HCT116 (cell line): ENCODE data around the gene ZNF544. TPM values are rescaled to one million over a fixed set of nuclear protein-coding genes. Genes with fewer than 3 reads are reported as not detected.

ENCODE experiments used
- ATAC-seq: fragments of 200-7000 bp; cut with Tn5 transposase; 2 replicates; pipeline ENCODE4 v1.9.1; 2020; ENCODE audit warnings: mild to moderate bottlenecking, moderate library complexity
- BruUV-seq: library from RNA; stranded (reverse); fragments of 400-500 nt; replicated peaks from 2 replicates; lab custom pipeline; 2021; lab: Mats Ljungman, UMichigan
- CTCF ChIA-PET: fragments of 300-600 bp; sonication (Branson Sonifier 250); formaldehyde crosslinking; loops from one replicate; lab custom pipeline; 2021; ENCODE audit warnings: antibody characterized with exemption; lab: Charles Lee
- POLR2A ChIA-PET: fragments of 300-600, 350-600 bp; sonication (Branson Sonifier 250); formaldehyde crosslinking; loops from one replicate; lab custom pipeline; 2021; ENCODE audit warnings: antibody characterized with exemption; lab: Charles Lee
- RAD21 ChIA-PET, 2 experiments: fragments of 300-600 bp; sonication (Branson Sonifier 250); formaldehyde crosslinking; loops; one replicate each; lab custom pipeline; 2023; ENCODE audit warnings: low total read pairs in 2 of 2; ENCODE audit not compliant: uncharacterized antibody in 2 of 2, unreplicated experiment in 2 of 2, low non-redundant PET in 1 of 2; lab: Charles Lee
- DNase-seq: peaks from one replicate; pipeline ENCODE4 v3.0.0-alpha.2; 2010; ENCODE audit warnings: low read depth, low spot score
- H2AFZ ChIP-seq: fragments of 200-600 bp; shearing (Covaris generic), sonication (generic); 2 replicates; pipeline ENCODE4 v1.6.1; 2017; ENCODE audit warnings: low read depth, mixed run types, mixed read lengths, antibody characterized with exemption, low read length; ENCODE audit not compliant: poor library complexity, severe bottlenecking
- H3K27ac ChIP-seq: 2 replicates; pipeline ENCODE4 v1.5.1; 2012; ENCODE audit warnings: low read depth, low read length
- H3K27me3 ChIP-seq: fragments of 200-600 bp; sonication (generic); 2 replicates; pipeline ENCODE4 v1.6.1; 2016; ENCODE audit warnings: mixed run types, low read length, mixed read lengths; ENCODE audit not compliant: insufficient read depth
- H3K36me3 ChIP-seq, 2 experiments: fragments of 200-500 bp in 1 of 2; fragments of 200-600 bp in 1 of 2; sonication (Bioruptor generic) in 1 of 2; sonication (generic) in 1 of 2; 2 replicates each; pipeline versions ENCODE4 v1.5.1 to v1.6.1; 2014 to 2016; ENCODE audit warnings: low read length in 2 of 2, inconsistent platforms in 1 of 2, mixed read lengths in 1 of 2, mixed run types in 1 of 2; ENCODE audit not compliant: insufficient read depth in 2 of 2, control insufficient read depth in 1 of 2
- H3K4me1 ChIP-seq, 2 experiments: fragments of 200-600 bp in 1 of 2; sonication (generic) in 1 of 2; 2 replicates each; pipeline versions ENCODE4 v1.5.1 to v1.6.1; 2012 to 2017; ENCODE audit warnings: low read length in 2 of 2, inconsistent platforms in 1 of 2, mild to moderate bottlenecking in 1 of 2, mixed read lengths in 1 of 2, mixed run types in 1 of 2, moderate library complexity in 1 of 2; ENCODE audit not compliant: insufficient read depth in 2 of 2, control insufficient read depth in 1 of 2
- H3K4me2 ChIP-seq: fragments of 200-600 bp; sonication (generic); 2 replicates; pipeline ENCODE4 v1.6.1; 2017; ENCODE audit warnings: mixed run types, low read length, mixed read lengths
- H3K4me3 ChIP-seq, 2 experiments: fragments of 200-600 bp in 1 of 2; sonication (generic) in 1 of 2; replicated peaks in 1 of 2; 2 replicates each; pipeline ENCODE4 v1.5.1; 2011 to 2016; ENCODE audit warnings: low read length in 2 of 2, control low read depth in 1 of 2, low read depth in 1 of 2, mild to moderate bottlenecking in 1 of 2, mixed read lengths in 1 of 2, mixed run types in 1 of 2
- H3K79me2 ChIP-seq: fragments of 200-600 bp; sonication (generic); 2 replicates; pipeline ENCODE4 v1.6.1; 2017; ENCODE audit warnings: mild to moderate bottlenecking, mixed run types, low read length, moderate library complexity, mixed read lengths; ENCODE audit not compliant: insufficient read depth
- H3K9ac ChIP-seq: fragments of 200-600 bp; sonication (generic); 2 replicates; pipeline ENCODE4 v1.6.1; 2016; ENCODE audit warnings: low read length, mixed read lengths
- H3K9me2 ChIP-seq: fragments of 200-600 bp; sonication (generic), shearing (Covaris generic); 2 replicates; pipeline ENCODE4 v1.6.1; 2017; ENCODE audit warnings: mixed run types, mild to moderate bottlenecking, moderate library complexity; ENCODE audit not compliant: insufficient read depth
- H3K9me3 ChIP-seq, 2 experiments: fragments of 200-500 bp in 1 of 2; fragments of 200-600 bp in 1 of 2; sonication (Bioruptor generic) in 1 of 2; sonication (generic) in 1 of 2; 2 replicates each; pipeline ENCODE4 v1.6.1; 2014 to 2017; ENCODE audit warnings: low read length in 2 of 2, mixed read lengths in 2 of 2, inconsistent platforms in 1 of 2, low read depth in 1 of 2, mild to moderate bottlenecking in 1 of 2, mixed run types in 1 of 2, moderate library complexity in 1 of 2; ENCODE audit not compliant: control insufficient read depth in 1 of 2, insufficient read depth in 1 of 2
- H4K20me1 ChIP-seq: fragments of 200-600 bp; sonication (generic), shearing (Covaris generic); 2 replicates; pipeline ENCODE4 v1.6.1; 2017; ENCODE audit warnings: mixed run types, mild to moderate bottlenecking, moderate library complexity; ENCODE audit not compliant: insufficient read depth
- CEBPB ChIP-seq: IDR thresholded peaks from 2 replicates; pipeline ENCODE4 v1.6.1; 2012; ENCODE audit warnings: low read depth
- EZH2 ChIP-seq: fragments of 200-600 bp; sonication (generic); IDR thresholded peaks from 2 replicates; pipeline ENCODE4 v1.6.1; 2017; ENCODE audit warnings: antibody characterized with exemption, mixed run types
- FOSL1 ChIP-seq: IDR thresholded peaks from 2 replicates; pipeline ENCODE4 v1.6.1; 2012; ENCODE audit warnings: low read depth
- POLR2AphosphoS5 ChIP-seq: IDR thresholded peaks from 2 replicates; pipeline ENCODE4 v1.6.1; 2011; ENCODE audit warnings: mild to moderate bottlenecking, low read depth, low read length, moderate library complexity
- RAD21 ChIP-seq: IDR thresholded peaks from 2 replicates; pipeline ENCODE4 v1.6.1; 2012; ENCODE audit warnings: low read depth, mild to moderate bottlenecking
- intact Hi-C: fragments of 100-400 bp; cut with micrococcal nuclease; formaldehyde crosslinking; loops from 2 replicates; pipeline ENCODE4 v1.10.0; 2022
- total RNA-seq: library from RNA; stranded (reverse); gene quantifications from one replicate; pipeline ENCODE4 v1.2.1, GENCODE V29; 2021; ENCODE audit not compliant: unreplicated experiment
- TF ChIP-seq, protein P1 (sequence below): IDR thresholded peaks from 2 replicates; pipeline ENCODE4 v1.6.1; 2011; ENCODE audit warnings: mild to moderate bottlenecking, low read length, moderate library complexity; ENCODE audit not compliant: insufficient replicate concordance; ENCODE audit errors: extremely low read depth
- TF ChIP-seq, protein P2 (sequence below), 3 experiments: fragments of 200-600 bp in 1 of 3; sonication (generic) in 1 of 3; IDR thresholded peaks in 2 of 3; conservative IDR thresholded peaks in 1 of 3; 2 replicates each; pipeline ENCODE4 v1.5.1; 2012 to 2017; ENCODE audit warnings: low read depth in 2 of 3, low read length in 2 of 3, antibody characterized with exemption in 1 of 3, borderline replicate concordance in 1 of 3, control low read depth in 1 of 3, mild to moderate bottlenecking in 1 of 3, mixed read lengths in 1 of 3, mixed run types in 1 of 3, moderate library complexity in 1 of 3; ENCODE audit not compliant: insufficient read depth in 1 of 3

The ZNF544 gene
- total RNA-seq, 1 experiment from 2014 or later = 46.3 TPM

DNA sequence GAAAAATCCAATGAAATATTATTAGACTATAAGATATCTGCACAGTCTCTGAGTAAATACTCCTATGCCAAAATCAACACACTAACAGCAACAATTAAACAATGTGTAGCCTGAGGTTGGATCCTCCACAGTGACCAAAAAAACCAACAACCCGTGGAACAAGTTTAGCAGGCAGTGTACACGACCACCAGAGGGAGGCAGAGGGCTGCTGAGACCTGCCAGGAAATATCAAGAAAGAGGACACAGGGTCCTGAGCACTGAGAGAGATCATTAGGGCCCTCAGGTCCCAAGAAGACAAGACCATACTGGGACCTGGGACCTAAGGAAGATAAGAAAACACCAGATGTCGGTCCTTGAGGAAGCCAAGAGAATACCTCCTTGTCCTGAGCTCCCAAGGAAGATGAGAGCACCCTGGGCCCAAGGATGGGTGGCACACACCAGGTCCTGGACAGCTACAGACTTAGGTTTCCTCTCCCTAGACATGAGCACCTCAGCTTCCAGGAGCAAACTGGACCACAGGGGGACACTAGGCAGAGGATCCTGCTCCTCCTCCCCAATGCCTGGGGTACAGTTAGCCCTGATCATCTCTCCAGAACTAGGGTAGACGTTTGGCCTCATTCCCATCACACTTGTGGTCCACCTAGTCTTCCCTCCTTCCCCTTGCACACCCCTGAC lies 46.7 kb upstream of the ZNF544 start:
- TSS peak; percentile 72 for BruUV-seq
- TF ChIP-seq CEBPB (no peak), POLR2AphosphoS5 (no peak), FOSL1 (no peak), EZH2 (no peak), RAD21 (peak; percentile 72)
- TF ChIP-seq, protein P1, sequence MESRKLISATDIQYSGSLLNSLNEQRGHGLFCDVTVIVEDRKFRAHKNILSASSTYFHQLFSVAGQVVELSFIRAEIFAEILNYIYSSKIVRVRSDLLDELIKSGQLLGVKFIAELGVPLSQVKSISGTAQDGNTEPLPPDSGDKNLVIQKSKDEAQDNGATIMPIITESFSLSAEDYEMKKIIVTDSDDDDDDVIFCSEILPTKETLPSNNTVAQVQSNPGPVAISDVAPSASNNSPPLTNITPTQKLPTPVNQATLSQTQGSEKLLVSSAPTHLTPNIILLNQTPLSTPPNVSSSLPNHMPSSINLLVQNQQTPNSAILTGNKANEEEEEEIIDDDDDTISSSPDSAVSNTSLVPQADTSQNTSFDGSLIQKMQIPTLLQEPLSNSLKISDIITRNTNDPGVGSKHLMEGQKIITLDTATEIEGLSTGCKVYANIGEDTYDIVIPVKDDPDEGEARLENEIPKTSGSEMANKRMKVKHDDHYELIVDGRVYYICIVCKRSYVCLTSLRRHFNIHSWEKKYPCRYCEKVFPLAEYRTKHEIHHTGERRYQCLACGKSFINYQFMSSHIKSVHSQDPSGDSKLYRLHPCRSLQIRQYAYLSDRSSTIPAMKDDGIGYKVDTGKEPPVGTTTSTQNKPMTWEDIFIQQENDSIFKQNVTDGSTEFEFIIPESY = no peak
- TF ChIP-seq, protein P2, sequence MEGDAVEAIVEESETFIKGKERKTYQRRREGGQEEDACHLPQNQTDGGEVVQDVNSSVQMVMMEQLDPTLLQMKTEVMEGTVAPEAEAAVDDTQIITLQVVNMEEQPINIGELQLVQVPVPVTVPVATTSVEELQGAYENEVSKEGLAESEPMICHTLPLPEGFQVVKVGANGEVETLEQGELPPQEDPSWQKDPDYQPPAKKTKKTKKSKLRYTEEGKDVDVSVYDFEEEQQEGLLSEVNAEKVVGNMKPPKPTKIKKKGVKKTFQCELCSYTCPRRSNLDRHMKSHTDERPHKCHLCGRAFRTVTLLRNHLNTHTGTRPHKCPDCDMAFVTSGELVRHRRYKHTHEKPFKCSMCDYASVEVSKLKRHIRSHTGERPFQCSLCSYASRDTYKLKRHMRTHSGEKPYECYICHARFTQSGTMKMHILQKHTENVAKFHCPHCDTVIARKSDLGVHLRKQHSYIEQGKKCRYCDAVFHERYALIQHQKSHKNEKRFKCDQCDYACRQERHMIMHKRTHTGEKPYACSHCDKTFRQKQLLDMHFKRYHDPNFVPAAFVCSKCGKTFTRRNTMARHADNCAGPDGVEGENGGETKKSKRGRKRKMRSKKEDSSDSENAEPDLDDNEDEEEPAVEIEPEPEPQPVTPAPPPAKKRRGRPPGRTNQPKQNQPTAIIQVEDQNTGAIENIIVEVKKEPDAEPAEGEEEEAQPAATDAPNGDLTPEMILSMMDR (IDR thresholded peaks at IDR 0.05 in 2 of 3, conservative IDR thresholded peaks at IDR 0.05 in 1 of 3; ENCODE audit: borderline replicate concordance in 1 of 3, insufficient read depth in 1 of 3, low read depth in 2 of 3, low read length in 2 of 3) = peak; percentile 28 to 74 (median 72); a peak in 5 of 6 replicates
- Histone ChIP-seq H3K9ac (no peak overlapping the region), H2AFZ (no peak overlapping the region), H3K9me2 (no peaks in the 10 kb centered on the region), H3K79me2 (peaks cover 5% of the 10 kb centered on the region), H3K4me2 (peak overlapping the region; percentile 77), H3K9me3 (peaks cover 16 to 20% of the 10 kb centered on the region in 2 experiments; a peak in 2 of 4 replicates), H4K20me1 (no peaks in the 10 kb centered on the region), H3K27ac (peak overlapping the region; percentile 94), H3K4me3 (peak overlapping the region; percentile 37 to 67), H3K4me1 (peaks cover 0 to 8% of the 10 kb centered on the region in 2 experiments; a peak in 1 of 4 replicates), H3K36me3 (no peaks in the 10 kb centered on the region), H3K27me3 (no peaks in the 10 kb centered on the region)
- ChIA-PET RAD21 (no interaction called here), POLR2A (no interaction called here), CTCF (no interaction called here)
- intact Hi-C loops = no loop called here
- DNase-seq (no peak), ATAC-seq (no peak; the same call in 1 of the 2 replicates)
